HepG2 (cell line): ENCODE data around the gene TACO1. TPM values are rescaled to one million over a fixed set of nuclear protein-coding genes. Genes with fewer than 3 reads are reported as not detected.

Experiments
- CC2D1A ChIP-seq: sonication (generic); formaldehyde crosslinking; IDR thresholded peaks from 2 replicates; pipeline ENCODE4 v1.8.1; 2023; ENCODE audit warnings: mild to moderate bottlenecking, missing genetic modification reagents
- KAT8 ChIP-seq: IDR thresholded peaks from 2 replicates; pipeline ENCODE4 v1.6.1; 2016; ENCODE audit warnings: missing genetic modification reagents, missing compliant biosample characterization
- KDM2A ChIP-seq: sonication (generic); formaldehyde crosslinking; IDR thresholded peaks from 2 replicates; pipeline ENCODE4 v1.4.0; 2020; ENCODE audit warnings: low read depth, missing genetic modification reagents, borderline replicate concordance
- MBNL3 ChIP-seq: fragments of 250-450 bp; sonication (Bioruptor Pico); conservative IDR thresholded peaks from 2 replicates; pipeline ENCODE4 v1.8.0; 2022; ENCODE audit warnings: mild to moderate bottlenecking, inconsistent platforms
- MED1 ChIP-seq: sonication (generic); formaldehyde crosslinking; IDR thresholded peaks from 2 replicates; pipeline ENCODE4 v1.4.0; 2020; ENCODE audit warnings: missing genetic modification reagents
- MYC ChIP-seq: sonication (generic); formaldehyde crosslinking; IDR thresholded peaks from 2 replicates; pipeline ENCODE4 v1.9.0; 2021; ENCODE audit warnings: missing genetic modification reagents, borderline replicate concordance
- NFIB ChIP-seq: sonication (generic); formaldehyde crosslinking; IDR thresholded peaks from 2 replicates; pipeline ENCODE4 v1.9.0; 2021; ENCODE audit warnings: missing genetic modification reagents, mild to moderate bottlenecking, borderline replicate concordance
- NRL ChIP-seq: sonication (generic); formaldehyde crosslinking; IDR thresholded peaks from 2 replicates; pipeline ENCODE4 v1.5.0; 2020; ENCODE audit warnings: missing genetic modification reagents, mild to moderate bottlenecking, moderate library complexity, borderline replicate concordance
- PHF21A ChIP-seq: sonication (generic); formaldehyde crosslinking; IDR thresholded peaks from 2 replicates; pipeline ENCODE4 v1.5.0; 2020; ENCODE audit warnings: mild to moderate bottlenecking, missing genetic modification reagents
- RBAK ChIP-seq: sonication (generic); formaldehyde crosslinking; IDR thresholded peaks from 2 replicates; pipeline ENCODE4 v1.5.1; 2020; ENCODE audit warnings: mild to moderate bottlenecking, missing genetic modification reagents
- SAP130 ChIP-seq: IDR thresholded peaks from 2 replicates; pipeline ENCODE4 v1.6.1; 2016; ENCODE audit warnings: low read depth
- ZFAT ChIP-seq: sonication (generic); formaldehyde crosslinking; conservative IDR thresholded peaks from 2 replicates; pipeline ENCODE4 v1.8.1; 2023; ENCODE audit warnings: missing genetic modification reagents, inconsistent platforms
- ZFP37 ChIP-seq: sonication (generic); formaldehyde crosslinking; IDR thresholded peaks from 2 replicates; pipeline ENCODE4 v1.4.0; 2020; ENCODE audit warnings: missing genetic modification reagents, borderline replicate concordance
- ZNF224 ChIP-seq: sonication (generic); formaldehyde crosslinking; IDR thresholded peaks from 2 replicates; pipeline ENCODE4 v1.5.0; 2020; ENCODE audit warnings: mild to moderate bottlenecking, missing genetic modification reagents
- ZNF263 ChIP-seq: sonication (generic); formaldehyde crosslinking; IDR thresholded peaks from 2 replicates; pipeline ENCODE4 v1.4.0; 2020; ENCODE audit warnings: missing genetic modification reagents
- ZNF432 ChIP-seq: sonication (generic); formaldehyde crosslinking; IDR thresholded peaks from 2 replicates; pipeline ENCODE4 v1.5.0; 2020; ENCODE audit warnings: missing genetic modification reagents, mild to moderate bottlenecking, borderline replicate concordance
- ZNF552 ChIP-seq: sonication (generic); formaldehyde crosslinking; IDR thresholded peaks from 2 replicates; pipeline ENCODE4 v1.9.0; 2022; ENCODE audit warnings: missing genetic modification reagents, mild to moderate bottlenecking, borderline replicate concordance
- ZNF567 ChIP-seq: sonication (generic); formaldehyde crosslinking; IDR thresholded peaks from 2 replicates; pipeline ENCODE4 v1.8.1; 2023; ENCODE audit warnings: mild to moderate bottlenecking, missing genetic modification reagents, borderline replicate concordance
- ZNF589 ChIP-seq: sonication (generic); formaldehyde crosslinking; conservative IDR thresholded peaks from 2 replicates; pipeline ENCODE4 v1.8.0; 2022; ENCODE audit warnings: mild to moderate bottlenecking, moderate library complexity, missing genetic modification reagents
- polyA plus RNA-seq, 8 experiments: library from polyadenylated mRNA; depleted of rRNA in 3 of 8; stranded (reverse) in 7 of 8; unstranded in 1 of 8; fragments of >200 nt; fragmentation: Illumina TruSeq in 4 of 8; extraction: Trizol in 4 of 8; gene quantifications; 2 replicates each; pipeline versions ENCODE4 v1.2.1 to v1.2.3, GENCODE V29; 2011 to 2016; ENCODE audit warnings: low read depth in 4 of 8, missing spikeins in 1 of 8, mixed read lengths in 1 of 8; ENCODE audit not compliant: insufficient read depth in 1 of 8
- total RNA-seq, 5 experiments: library from RNA; depleted of rRNA; stranded (reverse); fragments of >200 nt; fragmentation: Illumina TruSeq; extraction: Trizol; gene quantifications; 2 replicates each; pipeline ENCODE4 v1.2.3, GENCODE V29; 2016; ENCODE audit warnings: low read depth in 1 of 5
- TF ChIP-seq, protein P1 (sequence below), 2 experiments: IDR thresholded peaks; 2 replicates each; pipeline ENCODE4 v1.6.1; 2011 to 2012; ENCODE audit warnings: low read length in 2 of 2, borderline replicate concordance in 1 of 2, low read depth in 1 of 2, mild to moderate bottlenecking in 1 of 2, moderate library complexity in 1 of 2
- TF ChIP-seq, protein P2 (sequence below): IDR thresholded peaks from 2 replicates; pipeline ENCODE4 v1.6.1; 2016; ENCODE audit warnings: low read depth, missing genetic modification reagents, missing compliant biosample characterization

Gene TACO1
- total and polyA plus RNA-seq, 2 of the 13 experiments (the other 11 are each of a cell fraction or from before 2014, with no cell fraction given), result 34.7 to 53.6 TPM

DNA sequence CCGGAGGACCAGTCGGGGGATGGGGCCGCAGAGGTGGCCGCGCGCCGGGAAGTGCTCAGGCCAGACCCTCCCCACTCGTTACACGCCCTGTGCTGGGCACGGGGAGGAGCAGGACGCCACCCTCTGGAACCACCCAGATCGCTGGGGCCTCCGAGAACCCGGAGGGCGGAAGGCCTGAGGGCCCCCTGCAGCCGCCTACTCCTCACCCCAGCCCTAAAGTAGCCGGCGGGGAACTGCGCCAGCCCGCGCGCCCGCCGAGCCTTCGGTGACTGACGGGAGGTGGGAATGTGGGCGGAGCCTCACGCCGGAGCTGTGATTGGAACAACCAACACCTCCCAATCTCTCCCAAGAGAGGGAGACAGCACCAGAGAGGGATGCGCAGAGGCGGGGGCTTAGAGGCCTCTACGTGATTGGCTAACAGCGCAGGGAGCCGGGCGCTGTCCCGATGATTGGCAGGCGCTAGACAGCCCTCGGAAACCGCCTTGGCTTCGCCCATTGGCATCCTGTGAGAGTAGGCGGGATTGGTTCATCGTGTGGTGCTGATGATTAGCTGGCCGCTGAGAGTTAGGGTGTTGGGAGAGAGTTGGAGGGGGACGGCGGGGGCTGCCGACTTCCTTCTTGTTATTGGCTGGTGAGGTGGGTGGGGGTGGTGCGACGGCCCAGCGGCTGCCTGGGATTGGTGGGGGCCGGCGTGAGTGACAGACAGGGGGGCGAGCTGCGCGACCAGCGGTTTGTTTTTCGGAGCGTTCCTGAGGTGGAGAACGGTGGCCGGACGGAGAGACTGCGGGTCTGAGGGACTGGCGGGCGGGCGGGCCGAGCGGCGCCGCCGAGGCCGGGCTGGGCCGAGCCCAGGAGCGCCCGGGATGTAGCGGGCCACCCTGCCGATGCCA lies 21.2 kb downstream of the TACO1 start, which contains the start of gene MAP3K3 (continued):
- TF ChIP-seq, protein P1, sequence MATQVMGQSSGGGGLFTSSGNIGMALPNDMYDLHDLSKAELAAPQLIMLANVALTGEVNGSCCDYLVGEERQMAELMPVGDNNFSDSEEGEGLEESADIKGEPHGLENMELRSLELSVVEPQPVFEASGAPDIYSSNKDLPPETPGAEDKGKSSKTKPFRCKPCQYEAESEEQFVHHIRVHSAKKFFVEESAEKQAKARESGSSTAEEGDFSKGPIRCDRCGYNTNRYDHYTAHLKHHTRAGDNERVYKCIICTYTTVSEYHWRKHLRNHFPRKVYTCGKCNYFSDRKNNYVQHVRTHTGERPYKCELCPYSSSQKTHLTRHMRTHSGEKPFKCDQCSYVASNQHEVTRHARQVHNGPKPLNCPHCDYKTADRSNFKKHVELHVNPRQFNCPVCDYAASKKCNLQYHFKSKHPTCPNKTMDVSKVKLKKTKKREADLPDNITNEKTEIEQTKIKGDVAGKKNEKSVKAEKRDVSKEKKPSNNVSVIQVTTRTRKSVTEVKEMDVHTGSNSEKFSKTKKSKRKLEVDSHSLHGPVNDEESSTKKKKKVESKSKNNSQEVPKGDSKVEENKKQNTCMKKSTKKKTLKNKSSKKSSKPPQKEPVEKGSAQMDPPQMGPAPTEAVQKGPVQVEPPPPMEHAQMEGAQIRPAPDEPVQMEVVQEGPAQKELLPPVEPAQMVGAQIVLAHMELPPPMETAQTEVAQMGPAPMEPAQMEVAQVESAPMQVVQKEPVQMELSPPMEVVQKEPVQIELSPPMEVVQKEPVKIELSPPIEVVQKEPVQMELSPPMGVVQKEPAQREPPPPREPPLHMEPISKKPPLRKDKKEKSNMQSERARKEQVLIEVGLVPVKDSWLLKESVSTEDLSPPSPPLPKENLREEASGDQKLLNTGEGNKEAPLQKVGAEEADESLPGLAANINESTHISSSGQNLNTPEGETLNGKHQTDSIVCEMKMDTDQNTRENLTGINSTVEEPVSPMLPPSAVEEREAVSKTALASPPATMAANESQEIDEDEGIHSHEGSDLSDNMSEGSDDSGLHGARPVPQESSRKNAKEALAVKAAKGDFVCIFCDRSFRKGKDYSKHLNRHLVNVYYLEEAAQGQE (IDR thresholded peaks at IDR 0.05; ENCODE audit: borderline replicate concordance in 1 of 2, low read depth in 1 of 2, low read length in 2 of 2), result peak in 1 of 2 experiments; percentile 55; a peak in 1 of 4 replicates
- peak; percentile 90 for TF ChIP-seq KAT8 (CRISPR knock-in tag)
- TF ChIP-seq, protein P2, sequence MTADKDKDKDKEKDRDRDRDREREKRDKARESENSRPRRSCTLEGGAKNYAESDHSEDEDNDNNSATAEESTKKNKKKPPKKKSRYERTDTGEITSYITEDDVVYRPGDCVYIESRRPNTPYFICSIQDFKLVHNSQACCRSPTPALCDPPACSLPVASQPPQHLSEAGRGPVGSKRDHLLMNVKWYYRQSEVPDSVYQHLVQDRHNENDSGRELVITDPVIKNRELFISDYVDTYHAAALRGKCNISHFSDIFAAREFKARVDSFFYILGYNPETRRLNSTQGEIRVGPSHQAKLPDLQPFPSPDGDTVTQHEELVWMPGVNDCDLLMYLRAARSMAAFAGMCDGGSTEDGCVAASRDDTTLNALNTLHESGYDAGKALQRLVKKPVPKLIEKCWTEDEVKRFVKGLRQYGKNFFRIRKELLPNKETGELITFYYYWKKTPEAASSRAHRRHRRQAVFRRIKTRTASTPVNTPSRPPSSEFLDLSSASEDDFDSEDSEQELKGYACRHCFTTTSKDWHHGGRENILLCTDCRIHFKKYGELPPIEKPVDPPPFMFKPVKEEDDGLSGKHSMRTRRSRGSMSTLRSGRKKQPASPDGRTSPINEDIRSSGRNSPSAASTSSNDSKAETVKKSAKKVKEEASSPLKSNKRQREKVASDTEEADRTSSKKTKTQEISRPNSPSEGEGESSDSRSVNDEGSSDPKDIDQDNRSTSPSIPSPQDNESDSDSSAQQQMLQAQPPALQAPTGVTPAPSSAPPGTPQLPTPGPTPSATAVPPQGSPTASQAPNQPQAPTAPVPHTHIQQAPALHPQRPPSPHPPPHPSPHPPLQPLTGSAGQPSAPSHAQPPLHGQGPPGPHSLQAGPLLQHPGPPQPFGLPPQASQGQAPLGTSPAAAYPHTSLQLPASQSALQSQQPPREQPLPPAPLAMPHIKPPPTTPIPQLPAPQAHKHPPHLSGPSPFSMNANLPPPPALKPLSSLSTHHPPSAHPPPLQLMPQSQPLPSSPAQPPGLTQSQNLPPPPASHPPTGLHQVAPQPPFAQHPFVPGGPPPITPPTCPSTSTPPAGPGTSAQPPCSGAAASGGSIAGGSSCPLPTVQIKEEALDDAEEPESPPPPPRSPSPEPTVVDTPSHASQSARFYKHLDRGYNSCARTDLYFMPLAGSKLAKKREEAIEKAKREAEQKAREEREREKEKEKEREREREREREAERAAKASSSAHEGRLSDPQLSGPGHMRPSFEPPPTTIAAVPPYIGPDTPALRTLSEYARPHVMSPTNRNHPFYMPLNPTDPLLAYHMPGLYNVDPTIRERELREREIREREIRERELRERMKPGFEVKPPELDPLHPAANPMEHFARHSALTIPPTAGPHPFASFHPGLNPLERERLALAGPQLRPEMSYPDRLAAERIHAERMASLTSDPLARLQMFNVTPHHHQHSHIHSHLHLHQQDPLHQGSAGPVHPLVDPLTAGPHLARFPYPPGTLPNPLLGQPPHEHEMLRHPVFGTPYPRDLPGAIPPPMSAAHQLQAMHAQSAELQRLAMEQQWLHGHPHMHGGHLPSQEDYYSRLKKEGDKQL, result peak; percentile 43; the same call in 1 of the 2 replicates
- TF ChIP-seq ZNF224 (CRISPR knock-in tag), result no peak
- no peak for TF ChIP-seq ZFAT
- TF ChIP-seq SAP130 (CRISPR knock-in tag), result peak; percentile 79; the same call in 1 of the 2 replicates
- peak; percentile 46; the same call in 1 of the 2 replicates for TF ChIP-seq ZNF263 (CRISPR knock-in tag)
- peak; percentile 69; the same call in 1 of the 2 replicates for TF ChIP-seq ZFP37 (CRISPR knock-in tag)
- no peak for TF ChIP-seq NFIB
- peak; percentile 71 for TF ChIP-seq NRL (CRISPR knock-in tag)
- peak; percentile 54 for TF ChIP-seq MYC (CRISPR knock-in tag)
- no peak for TF ChIP-seq RBAK
- TF ChIP-seq MED1, result peak; percentile 43
- TF ChIP-seq MBNL3 (CRISPR knock-in tag), result no peak
- no peak for TF ChIP-seq ZNF589 (CRISPR knock-in tag)
- peak; percentile 53; the same call in 1 of the 2 replicates for TF ChIP-seq ZNF567 (CRISPR knock-in tag)
- no peak for TF ChIP-seq CC2D1A (CRISPR knock-in tag)
- TF ChIP-seq PHF21A (CRISPR knock-in tag), result peak; percentile 100
- TF ChIP-seq ZNF432, result no peak
- peak; percentile 51; the same call in 1 of the 2 replicates for TF ChIP-seq ZNF552
- TF ChIP-seq KDM2A (CRISPR knock-in tag), result peak; percentile 87
